Adipocyte (in vitro differentiated cells): ENCODE measurements around the gene TFDP2.

Experiments used
- DNase-seq: peaks from one replicate; pipeline ENCODE4 v3.0.0-alpha.2; 2015; ENCODE audit warnings: low read depth
- H3K27me3 ChIP-seq: replicated peaks from 2 replicates; pipeline ENCODE4 v1.7.0; 2013; ENCODE audit warnings: mild to moderate bottlenecking, low read length, moderate library complexity; ENCODE audit not compliant: control insufficient read depth, insufficient read depth
- H3K36me3 ChIP-seq: 2 replicates; pipeline ENCODE4 v1.7.0; 2013; ENCODE audit warnings: low read length, mild to moderate bottlenecking, moderate library complexity; ENCODE audit not compliant: control insufficient read depth, insufficient read depth, severe bottlenecking
- H3K4me1 ChIP-seq: 2 replicates; pipeline ENCODE4 v1.7.0; 2013; ENCODE audit warnings: mild to moderate bottlenecking, low read length, moderate library complexity; ENCODE audit not compliant: control insufficient read depth, insufficient read depth
- H3K4me3 ChIP-seq: 2 replicates; pipeline ENCODE4 v1.7.0; 2013; ENCODE audit warnings: mild to moderate bottlenecking, low read length, moderate library complexity
- H3K9ac ChIP-seq: 2 replicates; pipeline ENCODE4 v1.7.0; 2013; ENCODE audit warnings: mild to moderate bottlenecking, low read length, moderate library complexity
- H3K9me3 ChIP-seq: 2 replicates; pipeline ENCODE4 v1.7.0; 2013; ENCODE audit warnings: mild to moderate bottlenecking, low read length, moderate library complexity; ENCODE audit not compliant: control insufficient read depth

TFDP2 gene

DNA sequence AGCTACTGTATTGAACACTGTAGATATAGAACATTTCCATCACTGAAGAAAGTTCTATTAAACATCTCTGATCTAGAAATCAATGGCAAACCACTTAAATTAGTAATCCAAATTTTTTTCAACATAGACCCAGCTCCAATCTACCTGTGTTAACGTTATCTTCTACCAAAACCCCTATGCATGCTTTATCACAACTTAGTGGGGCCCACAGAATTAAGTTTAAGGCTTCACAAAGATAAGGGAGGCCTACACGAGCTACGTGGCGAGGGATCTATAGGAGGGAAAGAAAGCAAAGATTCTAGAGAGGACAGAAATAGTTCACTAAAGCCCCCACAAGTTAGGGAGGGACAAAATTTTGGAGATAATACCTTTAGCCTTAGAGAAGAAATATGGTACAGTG is 116.1 kb downstream of the TFDP2 start:
- H3K36me3 ChIP-seq: no peaks in the 10 kb centered on the region
- H3K9ac ChIP-seq: no peak overlapping the region
- H3K4me3 ChIP-seq: no peak overlapping the region
- H3K9me3 ChIP-seq: no peaks in the 10 kb centered on the region
- H3K4me1 ChIP-seq: no peaks in the 10 kb centered on the region
- H3K27me3 ChIP-seq: no peaks in the 10 kb centered on the region
- no peak for DNase-seq

DNA sequence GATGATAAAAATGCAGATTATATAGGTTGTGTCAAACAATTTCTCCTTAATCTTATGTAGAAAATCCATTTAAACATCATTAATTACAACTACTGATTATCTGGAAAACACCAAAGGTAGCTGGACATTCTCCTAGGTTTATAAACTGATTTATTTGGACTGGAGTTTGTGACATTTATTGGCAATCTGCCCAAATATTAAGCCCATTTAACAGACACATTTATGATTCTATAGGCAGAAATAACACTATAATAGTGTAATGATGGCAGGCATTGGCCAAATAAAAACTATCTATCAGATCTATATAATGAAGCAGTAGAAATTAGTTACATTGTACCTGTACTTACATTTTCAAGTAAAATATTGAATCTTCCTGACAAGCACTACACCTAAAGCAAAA is 117.8 kb downstream of the TFDP2 start:
- Histone ChIP-seq H3K9ac (no peak overlapping the region), H3K27me3 (no peaks in the 10 kb centered on the region), H3K36me3 (no peaks in the 10 kb centered on the region), H3K4me1 (peaks cover 7% of the 10 kb centered on the region), H3K9me3 (no peaks in the 10 kb centered on the region), H3K4me3 (no peak overlapping the region)
- DNase-seq: no peak

DNA sequence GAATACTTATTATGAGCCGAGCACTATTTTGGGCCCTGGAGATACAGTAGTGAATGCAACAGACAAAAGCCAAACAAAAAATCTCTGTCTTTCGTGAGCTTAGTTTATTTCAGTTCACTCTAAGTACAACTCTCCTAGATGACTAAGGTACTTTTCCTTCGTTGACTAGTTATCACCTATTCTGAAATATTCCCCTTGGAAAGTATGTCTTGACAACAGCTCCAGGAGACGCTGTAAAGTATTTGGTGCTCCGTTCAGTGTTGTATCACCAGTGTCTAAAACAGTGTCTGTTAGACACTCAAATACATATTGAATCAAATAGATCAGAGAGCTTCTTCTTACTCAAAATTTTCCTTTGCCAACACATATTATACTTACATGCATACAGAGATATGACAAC is 119.6 kb downstream of the TFDP2 start:
- H3K9ac ChIP-seq: no peak overlapping the region
- peaks cover 7% of the 10 kb centered on the region for H3K4me1 ChIP-seq
- H3K4me3 ChIP-seq: no peak overlapping the region
- DNase-seq: no peak
- no peaks in the 10 kb centered on the region for H3K36me3 ChIP-seq
- no peaks in the 10 kb centered on the region for H3K27me3 ChIP-seq
- no peaks in the 10 kb centered on the region for H3K9me3 ChIP-seq

GRCh38 chr3:142029052-142029642 is 120.2 kb downstream of the TFDP2 start:
- H3K36me3 ChIP-seq: no peaks in the 10 kb centered on the region
- H3K27me3 ChIP-seq: no peaks in the 10 kb centered on the region
- H3K4me3 ChIP-seq: no peak overlapping the region
- H3K9ac ChIP-seq: no peak overlapping the region
- H3K4me1 ChIP-seq: peaks cover 7% of the 10 kb centered on the region
- no peak for DNase-seq
- no peaks in the 10 kb centered on the region for H3K9me3 ChIP-seq

DNA sequence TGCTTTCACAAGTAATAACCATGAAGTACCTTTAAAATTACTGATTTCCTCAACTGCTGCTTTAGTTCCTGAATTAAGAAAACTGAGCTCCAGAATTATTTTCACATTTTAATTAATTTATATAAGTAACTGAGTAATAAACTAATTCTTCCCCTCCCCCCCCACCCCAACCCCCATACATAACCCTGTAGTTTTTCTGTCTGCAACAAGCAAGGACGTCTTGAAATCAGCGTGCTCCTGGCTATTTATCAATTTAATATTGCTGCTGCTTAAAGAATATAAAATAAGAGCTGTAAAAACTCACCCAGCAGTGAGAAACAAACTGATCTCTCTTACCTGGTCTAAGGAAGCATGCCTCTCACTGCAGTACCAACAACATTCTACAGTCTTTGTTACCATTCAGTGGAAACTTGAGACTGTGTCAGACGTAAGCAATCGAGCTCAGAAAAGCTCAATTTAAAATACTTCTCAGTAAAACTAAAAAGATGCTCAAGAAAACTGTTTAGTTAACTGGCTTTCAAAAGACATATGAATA is 121.0 kb downstream of the TFDP2 start:
- DNase-seq: peak; percentile 71
- Histone ChIP-seq H3K9ac (peak overlapping the region; percentile 73), H3K9me3 (no peaks in the 10 kb centered on the region), H3K36me3 (no peaks in the 10 kb centered on the region), H3K4me1 (peaks cover 7% of the 10 kb centered on the region), H3K4me3 (peak overlapping the region; percentile 87), H3K27me3 (no peaks in the 10 kb centered on the region)

DNA sequence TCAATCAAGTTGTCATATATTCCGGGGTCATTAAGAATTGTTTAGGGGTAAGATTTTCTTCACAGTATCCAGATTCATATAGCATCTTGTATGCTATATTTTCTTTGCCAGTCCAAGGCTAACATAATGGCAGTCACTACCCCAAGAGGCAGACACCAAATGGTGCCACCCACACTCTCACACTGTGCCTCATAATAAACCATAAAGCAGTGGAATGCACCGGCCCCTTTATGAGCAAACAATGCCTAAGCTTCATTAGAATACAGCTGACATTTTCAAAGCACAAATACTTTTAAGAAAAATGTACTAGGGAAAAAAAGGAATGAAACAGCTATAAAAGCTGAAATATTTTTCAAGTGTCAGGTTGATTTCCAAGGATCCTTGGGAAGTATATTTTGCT is 121.6 kb downstream of the TFDP2 start:
- H3K4me3 ChIP-seq: peak overlapping the region; percentile 87
- peaks cover 7% of the 10 kb centered on the region for H3K4me1 ChIP-seq
- no peaks in the 10 kb centered on the region for H3K9me3 ChIP-seq
- no peaks in the 10 kb centered on the region for H3K36me3 ChIP-seq
- H3K27me3 ChIP-seq: no peaks in the 10 kb centered on the region
- DNase-seq: peak; percentile 51
- H3K9ac ChIP-seq: peak overlapping the region; percentile 73

- H3K9me3 ChIP-seq: no peaks in the 10 kb centered on the region
- H3K27me3 ChIP-seq: no peaks in the 10 kb centered on the region
- peaks cover 7% of the 10 kb centered on the region for H3K4me1 ChIP-seq
- peak overlapping the region; percentile 87 for H3K4me3 ChIP-seq
- peak overlapping the region; percentile 73 for H3K9ac ChIP-seq
- no peaks in the 10 kb centered on the region for H3K36me3 ChIP-seq
- peak; percentile 32 for DNase-seq
Observed at GRCh38 chr3:142027300-142027699, 122.0 kb downstream of the TFDP2 start.

DNA sequence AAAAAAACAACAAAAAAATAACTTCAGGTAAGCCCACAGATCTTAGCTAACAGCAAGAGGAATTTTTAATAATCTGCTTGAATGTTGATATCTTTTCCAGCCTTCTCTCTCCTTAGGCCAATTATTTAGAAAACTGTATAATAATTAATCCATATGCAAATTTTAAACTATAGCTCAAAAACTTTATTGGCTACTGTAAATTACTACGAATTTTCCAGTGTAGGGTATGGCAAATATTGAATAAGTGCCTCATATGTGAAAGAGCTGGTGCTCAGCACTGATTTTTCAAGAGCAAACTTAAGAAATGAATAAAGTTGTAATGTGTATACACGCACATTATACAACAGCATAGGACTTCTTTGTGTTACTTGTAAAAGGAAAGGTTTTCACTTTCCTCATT is 123.0 kb downstream of the TFDP2 start:
- Histone ChIP-seq H3K4me1 (peaks cover 7% of the 10 kb centered on the region), H3K9ac (no peak overlapping the region), H3K27me3 (no peaks in the 10 kb centered on the region), H3K4me3 (no peak overlapping the region), H3K9me3 (no peaks in the 10 kb centered on the region), H3K36me3 (no peaks in the 10 kb centered on the region)
- DNase-seq: no peak

GRCh38 chr3:142022381-142022780 is 127.0 kb downstream of the TFDP2 start:
- Histone ChIP-seq H3K9me3 (no peaks in the 10 kb centered on the region), H3K4me3 (no peak overlapping the region), H3K27me3 (no peaks in the 10 kb centered on the region), H3K9ac (no peak overlapping the region), H3K4me1 (peaks cover 10% of the 10 kb centered on the region), H3K36me3 (no peaks in the 10 kb centered on the region)
- no peak for DNase-seq

DNA sequence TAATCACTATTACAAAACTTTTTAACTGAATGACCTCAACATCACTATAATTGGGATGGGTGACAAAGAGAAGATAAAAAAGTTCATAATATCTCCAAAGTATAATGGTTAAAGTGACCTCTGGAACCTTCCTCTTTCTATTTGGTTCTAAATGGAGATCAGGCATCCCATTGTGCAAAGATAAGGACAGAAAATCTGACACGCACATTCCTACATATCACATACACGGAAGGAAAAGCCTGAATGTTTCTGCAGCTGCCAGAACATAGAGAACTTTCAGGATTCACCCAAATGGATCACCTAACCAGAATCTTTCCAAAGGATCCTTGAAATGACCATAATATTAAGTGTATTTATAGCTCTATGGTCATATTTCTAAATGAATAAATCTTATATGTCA is 128.2 kb downstream of the TFDP2 start:
- Histone ChIP-seq H3K9ac (no peak overlapping the region), H3K36me3 (no peaks in the 10 kb centered on the region), H3K4me3 (no peak overlapping the region), H3K27me3 (no peaks in the 10 kb centered on the region), H3K9me3 (no peaks in the 10 kb centered on the region), H3K4me1 (peaks cover 7% of the 10 kb centered on the region)
- no peak for DNase-seq

GRCh38 chr3:142019794-142020320 is 129.5 kb downstream of the TFDP2 start:
- no peak overlapping the region for H3K4me3 ChIP-seq
- H3K36me3 ChIP-seq: no peaks in the 10 kb centered on the region
- no peaks in the 10 kb centered on the region for H3K27me3 ChIP-seq
- no peak overlapping the region for H3K9ac ChIP-seq
- DNase-seq: no peak
- no peaks in the 10 kb centered on the region for H3K9me3 ChIP-seq
- peaks cover 7% of the 10 kb centered on the region for H3K4me1 ChIP-seq

DNA sequence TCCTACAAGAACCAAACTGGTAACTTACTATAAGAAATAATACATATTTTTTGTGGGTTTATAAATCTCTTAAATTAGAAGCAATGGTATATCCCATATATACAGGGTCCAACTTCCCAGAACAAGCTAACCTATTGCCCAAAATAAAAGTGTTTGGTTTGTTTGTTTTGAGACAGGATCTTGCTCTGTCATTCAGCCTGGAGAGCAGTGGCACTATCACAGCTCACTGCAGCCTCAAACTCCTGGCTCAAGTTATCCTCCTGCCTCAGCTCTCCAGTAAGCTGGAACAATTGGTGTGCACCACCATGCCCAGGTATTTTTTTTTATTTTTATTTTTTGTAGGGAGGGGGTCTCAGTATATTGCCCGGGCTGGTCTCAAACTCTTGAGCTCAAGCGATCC is 135.4 kb downstream of the TFDP2 start:
- no peak overlapping the region for H3K4me3 ChIP-seq
- no peaks in the 10 kb centered on the region for H3K9me3 ChIP-seq
- no peak for DNase-seq
- peaks cover 6% of the 10 kb centered on the region for H3K4me1 ChIP-seq
- H3K9ac ChIP-seq: no peak overlapping the region
- H3K36me3 ChIP-seq: no peaks in the 10 kb centered on the region
- no peaks in the 10 kb centered on the region for H3K27me3 ChIP-seq
